Nucleus accumbens (tissue), 56 donors: ENCODE measurements around the gene SMIM5.
"Not testable (repeated sequence)": the region's sequence is repeated elsewhere in the genome, so short reads cannot be mapped to it uniquely, and the experiment has no call there.

ENCODE experiments used
- DNase-seq, 56 donors: peaks; one replicate each; lab custom pipeline; 2025; lab: John Stamatoyannopoulos, UW

Gene SMIM5

DNA sequence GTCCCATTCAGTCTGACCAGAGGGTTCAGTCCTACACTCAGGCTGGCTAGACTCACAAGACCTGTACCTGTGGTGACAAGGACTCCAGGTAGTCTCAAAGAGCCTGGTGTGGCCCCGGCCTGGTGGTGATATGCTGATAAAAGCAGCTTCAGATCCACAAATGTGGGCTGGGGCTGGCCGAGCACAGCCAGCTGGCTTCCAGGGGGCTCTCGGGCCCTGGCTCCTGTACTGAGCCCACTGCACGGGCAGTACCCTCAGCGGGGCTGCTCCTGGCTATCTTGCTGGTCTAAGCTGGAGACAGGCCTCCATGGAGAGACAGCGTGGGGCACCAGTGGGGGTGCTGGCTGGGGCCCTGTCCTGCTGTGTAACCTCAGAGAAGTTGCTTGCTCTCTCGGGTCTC, 4.3 kb downstream of the SMIM5 start:
- no peak for DNase-seq

DNA sequence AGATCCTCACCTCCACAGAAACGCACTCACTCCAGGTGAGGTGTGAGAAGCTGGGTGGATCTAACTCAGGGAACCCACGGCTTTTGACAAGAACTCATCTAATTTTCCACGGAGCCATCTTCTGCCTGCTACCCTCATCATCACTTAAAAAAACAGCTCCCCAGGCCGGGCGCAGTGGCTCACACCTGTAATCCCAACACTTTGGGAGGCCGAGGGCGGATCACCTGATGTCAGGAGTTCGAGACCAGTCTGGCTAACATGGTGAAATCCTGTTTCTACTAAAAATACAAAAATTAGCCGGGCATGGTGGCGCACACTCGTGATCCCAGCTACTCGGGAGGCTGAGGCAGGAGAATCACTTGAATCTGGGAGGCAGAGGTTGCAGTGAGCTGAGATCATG, 4.8 kb downstream of the SMIM5 start:
- DNase-seq = not testable (repeated sequence)

DNA sequence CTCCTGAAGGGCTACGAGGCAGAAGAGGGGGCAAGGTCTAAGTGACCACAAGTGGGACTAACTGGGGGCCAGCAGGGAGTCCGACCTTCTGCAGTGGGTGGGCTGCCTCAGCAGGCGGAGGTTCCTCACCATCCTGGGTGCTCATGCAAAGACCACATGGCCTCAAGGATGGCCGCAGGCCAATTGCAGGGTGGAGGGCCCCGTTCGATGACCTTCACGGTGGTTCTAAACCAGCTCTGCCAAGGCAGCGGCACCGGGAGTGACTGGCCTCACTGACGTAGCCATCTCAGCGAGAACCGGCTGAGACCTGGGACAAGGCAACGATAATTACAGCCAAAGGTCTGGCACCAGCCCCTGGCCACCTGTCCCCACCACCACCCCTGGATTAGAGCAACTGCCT, 5.7 kb downstream of the SMIM5 start:
- no peak for DNase-seq

DNA sequence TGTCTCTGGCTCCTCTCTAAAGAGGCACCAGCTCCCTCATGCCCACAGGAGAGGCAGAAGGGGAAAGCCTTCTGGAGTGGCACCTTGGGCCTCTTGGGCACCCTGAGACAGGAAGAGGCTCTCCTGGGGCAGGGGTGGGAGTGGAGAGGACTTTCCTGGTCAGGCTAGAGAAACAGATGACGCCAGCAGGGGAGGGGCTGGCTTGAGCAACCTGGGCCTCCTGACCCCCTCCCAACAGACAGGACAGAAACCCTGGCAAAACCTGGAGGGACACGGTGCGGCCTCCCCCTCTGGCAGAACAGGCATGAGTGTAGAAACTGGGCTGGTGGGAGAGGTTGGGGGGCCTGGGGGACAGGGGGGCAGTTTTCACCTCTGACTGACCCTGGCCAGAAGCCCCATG, 6.1 kb downstream of the SMIM5 start:
- DNase-seq = no peak

DNA sequence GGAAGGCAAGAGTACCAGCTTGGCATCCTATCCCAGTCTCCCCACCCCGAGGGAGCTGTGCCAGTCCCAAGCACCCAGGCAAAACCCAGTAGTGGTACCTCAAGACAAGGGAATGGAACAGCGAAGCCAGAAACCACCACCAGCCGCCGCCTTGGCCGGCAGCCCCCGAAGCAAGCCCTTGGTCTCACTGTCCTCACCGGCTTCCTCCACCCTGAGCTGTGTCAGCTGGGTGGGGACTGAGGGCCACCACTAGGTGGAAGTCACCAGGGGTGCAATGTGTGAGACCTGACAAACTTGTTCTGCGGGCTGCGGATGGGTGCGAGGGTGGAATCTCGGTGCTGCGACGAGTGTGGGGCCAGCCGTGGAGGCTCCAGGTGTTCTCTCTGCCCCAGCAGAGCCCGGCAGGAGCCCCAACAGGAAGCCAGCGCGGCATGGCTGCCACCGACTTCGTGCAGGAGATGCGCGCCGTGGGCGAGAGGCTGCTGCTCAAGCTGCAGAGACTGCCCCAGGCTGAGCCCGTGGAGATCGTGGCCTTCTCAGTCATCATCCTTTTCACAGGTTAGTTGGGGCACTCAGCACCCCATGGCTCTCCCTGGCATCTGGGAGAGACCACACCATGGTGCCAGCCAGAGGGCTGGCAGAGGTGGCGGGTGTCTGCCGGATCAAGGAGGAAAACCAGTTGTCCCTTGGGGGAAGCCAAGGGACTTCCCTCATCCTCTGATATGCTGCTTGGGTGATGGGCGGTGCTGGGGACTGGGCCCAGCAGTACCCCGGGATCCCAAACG, 6.7 kb downstream of the SMIM5 start:
- DNase-seq = no peak

DNA sequence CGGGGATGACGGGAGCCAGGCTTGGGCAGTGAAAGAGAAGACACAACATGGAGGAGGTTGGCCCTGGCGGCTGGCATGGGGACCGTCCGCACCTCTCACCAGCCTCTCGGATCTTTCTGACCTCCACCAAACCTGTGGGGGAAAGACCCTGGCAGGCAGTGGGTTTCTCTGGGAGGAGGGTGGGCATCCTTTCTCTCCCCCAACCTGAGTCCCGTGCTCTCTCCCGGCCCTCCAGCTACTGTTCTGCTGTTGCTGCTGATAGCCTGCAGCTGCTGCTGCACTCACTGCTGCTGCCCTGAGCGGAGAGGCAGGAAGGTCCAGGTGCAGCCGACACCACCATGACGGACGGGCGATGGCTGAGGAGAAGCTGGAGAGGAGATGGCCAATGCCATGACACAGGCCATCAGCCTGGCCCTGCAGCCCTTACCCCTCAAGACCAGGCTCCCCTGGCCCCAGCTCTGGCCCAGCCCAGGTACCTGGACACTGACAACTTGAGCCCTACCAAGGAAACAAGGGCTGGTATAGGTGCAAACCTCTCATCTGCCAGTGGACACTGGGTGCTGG, 7.4 kb downstream of the SMIM5 start:
- no peak for DNase-seq

DNA sequence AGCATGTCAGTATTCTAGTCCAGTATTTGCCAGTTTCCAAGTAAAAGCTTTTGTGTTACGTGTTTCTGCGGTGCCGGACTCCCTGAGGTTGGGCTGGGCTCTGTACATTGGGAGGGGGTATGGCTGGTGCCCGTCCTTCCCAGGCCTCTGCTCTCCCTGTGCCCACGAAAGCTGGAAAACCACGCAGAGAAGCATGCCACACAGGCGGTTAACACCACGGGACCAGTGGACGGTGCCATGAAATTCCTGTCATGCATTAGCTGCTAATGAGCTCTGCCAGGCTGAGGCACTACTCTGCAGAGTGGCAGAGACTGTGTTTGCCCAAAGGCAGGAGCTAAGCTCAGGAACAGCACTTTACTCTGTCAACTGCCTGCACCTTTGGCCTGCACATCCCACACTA, 8.1 kb downstream of the SMIM5 start:
- peak in 11 of 56 donors; percentile 6 to 58 (median 40) for DNase-seq

DNA sequence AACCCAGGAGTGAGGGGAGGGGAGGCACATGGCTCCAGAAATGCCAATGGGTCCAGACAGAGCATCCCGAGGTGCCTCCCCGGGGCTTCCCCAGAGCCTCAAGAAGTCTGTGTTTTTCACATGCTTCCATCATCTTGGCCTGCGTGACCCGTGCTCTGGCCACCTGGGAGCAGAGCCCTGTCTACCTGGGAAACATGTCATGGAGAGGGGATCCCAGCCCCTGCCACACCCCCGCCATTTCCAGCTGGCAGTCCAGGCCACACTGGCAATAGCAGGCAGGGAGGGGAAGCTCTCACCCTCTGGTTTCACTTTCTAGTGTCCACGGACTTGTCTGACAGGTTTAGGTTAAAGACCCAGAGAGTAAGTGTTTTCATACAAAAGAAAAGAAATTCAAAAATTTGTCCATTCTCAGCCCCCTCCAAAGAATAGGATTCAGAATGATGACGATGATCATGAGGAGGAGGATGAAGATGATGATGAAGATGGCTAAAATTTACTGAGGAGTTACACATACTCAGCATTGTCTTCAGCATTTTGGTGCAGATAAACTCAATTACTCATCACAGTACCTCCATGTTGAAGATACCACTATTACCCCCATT, 9.0 kb downstream of the SMIM5 start:
- no peak for DNase-seq

DNA sequence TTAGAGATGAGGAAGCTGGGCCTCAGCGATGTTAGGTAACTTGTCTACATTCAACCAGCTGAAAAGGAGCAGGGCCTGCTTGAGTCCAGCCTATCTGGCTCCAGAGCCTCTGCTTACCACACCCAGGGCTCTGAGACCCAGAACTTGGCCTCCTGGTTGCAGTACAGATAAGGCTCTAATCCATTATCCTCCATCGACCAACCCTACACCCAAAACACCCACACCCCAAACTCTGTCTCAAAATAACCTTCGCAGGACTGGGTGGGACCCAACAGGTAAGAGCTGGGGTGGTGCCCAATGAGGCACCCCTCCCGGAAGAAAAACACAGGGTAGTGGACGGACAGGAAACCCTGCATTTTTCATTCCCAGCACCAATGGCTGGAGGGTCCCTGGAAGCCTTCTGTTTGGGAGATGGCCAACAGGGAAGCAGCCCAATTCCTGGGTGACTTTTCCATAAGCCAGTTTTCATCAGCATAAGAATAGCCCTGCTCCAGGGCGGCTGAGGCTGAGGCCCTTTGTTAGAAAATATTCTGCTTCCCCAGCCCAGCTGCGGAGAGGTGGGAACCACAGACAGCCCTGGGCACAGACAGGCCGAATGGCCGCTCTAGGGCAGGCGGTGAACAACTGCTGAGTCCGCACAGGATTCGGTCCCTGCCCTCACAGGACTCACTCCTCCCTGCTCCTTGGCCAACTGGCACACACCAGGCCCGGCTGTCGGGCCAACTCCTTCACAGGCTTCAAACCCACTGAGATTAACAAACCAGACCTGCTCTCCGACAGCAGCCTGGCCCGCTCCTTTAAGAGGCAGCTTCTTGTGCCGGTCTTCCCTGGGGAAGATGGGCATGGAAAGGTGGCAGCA, 9.8 kb downstream of the SMIM5 start:
- peak in 5 of 56 donors; percentile 17 to 45 (median 25) for DNase-seq

DNA sequence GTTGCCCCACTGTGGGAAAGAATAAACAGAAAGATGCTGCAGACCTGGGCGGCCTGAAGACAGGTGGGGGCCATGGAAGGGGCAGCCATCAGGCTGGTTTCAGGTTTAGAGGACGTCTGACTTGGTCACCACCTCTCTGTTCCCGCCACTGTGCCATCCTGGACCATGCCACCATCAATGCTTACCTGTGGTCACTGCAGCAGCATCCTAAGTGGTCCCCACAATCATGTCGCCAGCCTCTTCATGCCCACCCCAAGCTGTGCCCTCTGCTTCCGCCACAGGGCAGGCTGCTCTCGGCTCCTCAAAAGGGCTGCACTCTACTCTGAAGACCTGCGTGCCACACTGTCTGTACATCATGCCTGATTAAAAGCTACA, 10.4 kb downstream of the SMIM5 start:
- DNase-seq = no peak

DNA sequence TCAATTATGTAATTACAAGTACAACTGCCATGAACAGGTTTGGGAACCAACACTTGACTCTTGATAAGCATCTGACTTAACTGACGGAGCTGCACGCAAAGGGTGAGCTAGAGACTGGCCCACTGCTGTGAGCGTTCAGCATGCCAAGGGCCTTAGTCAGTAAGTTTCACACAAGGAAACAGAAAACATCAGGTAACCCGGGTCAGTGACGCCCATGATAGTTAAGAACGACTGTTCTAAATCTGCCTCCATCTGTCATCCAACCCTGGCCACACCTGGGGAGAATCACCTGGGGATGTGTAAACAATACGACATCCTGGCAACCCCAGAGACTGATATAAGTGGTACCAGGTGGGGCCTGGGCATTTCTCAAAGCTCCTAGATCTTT, 12.3 kb downstream of the SMIM5 start:
- DNase-seq = no peak

DNA sequence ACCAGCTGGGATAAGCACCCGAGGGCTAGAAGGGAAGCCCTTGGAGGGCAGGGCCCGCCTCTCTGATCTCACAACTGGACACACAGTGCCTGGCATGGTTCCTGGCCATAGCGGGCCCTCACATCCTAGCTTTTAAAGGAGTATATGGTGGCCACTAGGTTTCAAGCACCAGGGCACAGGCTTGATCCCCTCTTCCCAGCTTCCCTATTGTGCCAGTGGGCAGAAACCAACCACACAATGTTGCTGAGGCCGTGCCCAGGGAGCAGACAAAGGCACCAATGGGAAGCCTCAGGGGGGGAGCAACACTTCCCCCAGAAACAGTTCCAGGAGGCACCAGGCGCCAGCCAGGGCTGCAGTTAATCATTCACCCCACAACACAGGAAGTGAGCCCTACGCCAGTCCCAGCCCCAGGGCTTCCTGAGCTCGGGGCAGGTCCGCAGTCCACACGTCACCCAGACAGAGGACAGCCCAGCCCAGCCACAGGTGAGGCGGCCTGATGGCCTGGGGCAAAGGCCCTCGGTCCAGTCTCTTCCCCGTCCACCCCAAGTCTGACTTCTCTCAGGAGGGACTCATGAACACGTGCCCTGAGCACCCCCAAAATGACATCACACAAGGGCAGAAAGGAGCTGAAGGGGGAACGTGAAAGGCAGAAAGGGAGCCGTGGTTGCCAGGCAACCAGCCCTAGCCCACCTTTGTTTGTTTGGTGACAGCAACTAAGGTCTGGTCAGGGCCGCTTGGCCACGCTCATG, 12.8 kb downstream of the SMIM5 start:
- DNase-seq = peak in 52 of 56 donors; percentile 28 to 92 (median 77)

DNA sequence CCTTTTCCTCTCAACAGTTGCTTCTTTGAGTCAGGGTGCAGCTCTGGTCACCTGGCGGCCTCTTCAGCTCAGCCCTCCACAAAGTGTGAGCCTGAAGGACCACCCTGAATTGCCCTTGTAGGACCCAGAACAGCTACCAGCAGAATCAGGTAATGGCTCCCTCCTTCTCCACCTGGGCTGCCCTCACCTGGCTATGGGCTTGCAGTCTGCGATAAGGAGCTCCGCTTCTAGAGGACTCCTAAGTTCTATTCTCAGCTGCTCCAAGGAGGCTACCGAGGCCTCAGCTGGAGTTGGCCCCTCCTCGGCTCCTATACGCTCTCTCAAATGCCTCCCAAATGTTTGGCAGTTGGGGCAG, 13.4 kb downstream of the SMIM5 start:
- DNase-seq = peak in 1 of 56 donors; percentile 54

DNA sequence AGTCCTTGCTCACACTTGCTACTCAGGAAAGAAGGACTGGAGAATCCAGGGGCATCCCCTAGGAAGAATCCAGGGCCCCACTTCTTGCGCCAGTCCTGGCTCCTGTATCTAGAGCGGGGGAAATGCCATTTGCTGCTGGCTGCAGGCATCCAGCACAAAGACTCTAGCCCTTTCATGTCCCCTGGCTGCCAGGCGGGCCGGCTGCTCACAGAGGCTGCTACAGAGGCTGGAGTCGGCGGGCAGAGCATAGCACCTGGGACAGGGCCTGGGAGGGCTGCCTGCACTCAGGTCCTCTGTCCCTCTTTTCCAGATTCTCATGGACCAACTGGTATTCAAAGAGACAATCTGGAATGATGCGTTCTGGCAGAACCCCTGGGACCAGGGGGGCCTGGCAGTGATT, 13.8 kb downstream of the SMIM5 start:
- DNase-seq = peak in 15 of 56 donors; percentile 10 to 48 (median 34)

DNA sequence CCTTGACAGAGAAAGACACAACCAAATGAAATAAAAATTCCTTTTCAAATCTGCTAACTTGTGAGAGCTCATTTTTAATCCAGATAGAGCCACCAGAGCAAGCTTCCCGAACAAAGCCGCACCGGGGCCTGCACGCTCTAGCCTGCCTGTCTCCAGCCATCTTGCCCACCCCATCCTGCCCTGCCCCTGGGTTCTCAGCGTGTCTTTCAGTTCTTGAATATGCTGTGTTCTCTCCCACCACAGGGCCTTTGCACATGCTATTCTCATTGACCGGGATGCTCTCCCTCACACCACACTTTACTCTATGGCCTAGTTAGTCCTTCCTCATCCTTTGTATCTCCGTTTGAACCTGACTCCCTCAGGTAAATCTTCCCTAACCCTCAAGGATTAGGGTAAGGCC, 14.7 kb downstream of the SMIM5 start:
- DNase-seq = no peak

DNA sequence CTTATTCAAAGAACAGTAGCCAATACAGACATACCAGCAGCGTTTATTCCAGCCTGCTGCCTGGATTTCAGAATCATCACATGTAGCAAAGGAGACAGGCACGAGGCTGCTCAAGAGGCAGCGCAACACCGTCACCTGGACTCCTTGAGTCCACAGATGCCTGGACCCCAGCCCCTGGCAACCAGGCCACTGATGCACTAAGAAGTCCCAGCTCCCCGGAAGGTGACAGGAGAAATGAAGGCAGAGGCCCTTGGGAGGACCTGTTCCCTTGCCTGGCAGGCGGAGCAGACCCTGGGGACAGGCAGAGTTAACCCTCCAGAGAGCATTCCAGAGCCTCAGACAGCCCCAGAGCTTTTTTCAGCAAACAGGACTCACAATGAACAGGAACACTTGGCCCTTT, 16.5 kb downstream of the SMIM5 start:
- DNase-seq = no peak

DNA sequence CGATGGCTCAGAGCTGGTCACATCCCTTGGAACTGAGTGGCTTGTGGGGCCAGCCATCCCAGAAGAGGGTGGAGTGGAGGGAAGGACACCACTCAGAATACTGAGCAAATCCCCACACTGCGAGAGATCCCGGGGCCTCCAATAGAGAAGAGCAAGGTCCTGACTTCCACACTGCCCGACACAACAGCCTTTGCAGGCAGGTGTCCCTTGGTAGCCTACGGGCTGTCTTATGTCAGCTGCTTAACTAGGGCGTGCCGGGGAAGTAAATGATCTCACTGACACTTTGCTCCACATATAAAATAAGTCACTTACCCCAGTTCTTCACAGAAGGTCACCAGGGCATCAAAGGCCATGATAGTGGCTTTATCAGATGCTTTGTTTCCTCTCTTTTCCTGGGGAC, 17.6 kb downstream of the SMIM5 start:
- no peak for DNase-seq

DNA sequence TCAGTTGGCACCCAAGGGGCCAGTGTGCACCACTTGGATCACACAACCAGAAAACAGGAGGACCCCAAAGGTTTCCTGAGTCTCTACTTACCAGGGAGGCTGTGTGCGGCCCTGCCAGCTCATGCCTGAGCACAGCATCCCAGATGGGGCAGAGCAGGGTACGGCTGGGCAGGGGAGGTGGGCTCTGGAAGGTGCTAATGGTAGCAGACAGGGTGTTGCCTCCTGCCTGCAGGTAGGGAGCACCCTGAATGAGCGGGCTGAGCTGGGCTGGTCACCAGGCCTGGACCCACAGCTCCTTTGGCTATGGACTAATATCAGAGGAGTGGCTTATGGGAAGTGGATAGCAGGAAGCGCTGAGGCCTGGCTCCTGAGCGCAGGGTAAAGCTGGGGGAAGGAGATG, 19.1 kb downstream of the SMIM5 start:
- DNase-seq = no peak

DNA sequence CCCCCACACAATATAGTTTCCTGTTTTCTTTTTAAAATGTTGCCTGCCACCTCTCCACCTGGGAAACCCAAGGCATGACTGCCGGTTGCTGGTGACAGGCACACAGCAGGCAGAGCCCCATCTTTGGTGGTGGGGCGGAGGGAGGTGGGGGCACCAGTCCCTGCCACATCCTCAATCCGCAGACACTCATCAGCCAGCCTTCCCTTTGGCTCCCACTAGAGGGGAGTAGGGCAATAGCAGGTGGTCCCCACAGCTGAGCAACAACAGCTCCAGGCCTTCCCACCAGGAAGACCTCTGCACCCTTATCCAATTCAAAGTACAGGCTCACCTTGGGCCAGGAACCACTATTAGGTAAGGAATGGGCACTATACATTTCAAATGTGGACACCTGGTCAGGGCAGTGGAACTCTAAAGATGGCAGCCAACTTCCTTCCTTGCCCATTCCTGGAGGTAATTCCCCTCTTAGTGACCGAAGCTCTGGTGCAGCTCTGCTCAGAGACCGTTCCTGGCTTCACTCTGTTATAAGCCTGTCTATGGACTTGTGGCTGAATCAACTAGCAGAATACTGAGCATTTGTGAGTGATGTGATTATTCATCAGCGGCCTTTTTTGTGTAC, 19.8 kb downstream of the SMIM5 start:
- peak in 12 of 56 donors; percentile 11 to 51 (median 40) for DNase-seq

DNA sequence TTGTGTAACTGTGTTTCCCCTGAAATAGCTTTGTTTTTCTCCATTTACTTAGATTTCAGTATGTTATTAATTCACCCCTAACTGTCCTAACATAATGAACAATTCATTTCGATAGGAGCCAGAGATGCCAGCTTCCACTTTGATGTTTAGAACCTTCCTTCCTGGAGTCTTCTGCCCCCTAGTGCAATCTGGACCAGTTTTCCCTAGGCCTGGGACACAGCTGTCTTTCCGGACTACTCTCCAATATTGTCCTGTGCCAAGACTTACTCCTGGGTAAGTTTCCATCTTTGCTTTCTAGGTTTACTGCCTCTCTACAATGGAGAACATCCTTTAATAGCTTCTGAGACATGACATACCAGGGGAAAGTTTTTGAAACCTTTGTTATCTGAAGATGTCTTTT, 20.9 kb downstream of the SMIM5 start:
- peak in 14 of 56 donors; percentile 15 to 59 (median 39) for DNase-seq
